Nephron progenitor cell (in vitro differentiated cells): Measurements from ENCODE around the gene TSPAN17.
A peak's percentile ranks its signal among the peaks of the same experiment; 100 is the strongest.

Experiments
- DNase-seq: peaks from one replicate; pipeline ENCODE4 v3.0.0; 2021
- H3K27ac Mint-ChIP-seq: 2 replicates; pipeline ENCODE4 v1.8.0; 2021; ENCODE audit warnings: mild to moderate bottlenecking, moderate library complexity, mixed read lengths
- H3K27me3 Mint-ChIP-seq: 2 replicates; pipeline ENCODE4 v1.8.0; 2021; ENCODE audit warnings: mild to moderate bottlenecking, low read depth, mixed read lengths; ENCODE audit not compliant: poor library complexity
- H3K36me3 Mint-ChIP-seq: 2 replicates; pipeline ENCODE4 v1.8.0; 2021; ENCODE audit warnings: low read depth, mixed read lengths
- H3K4me1 Mint-ChIP-seq: 2 replicates; pipeline ENCODE4 v1.8.0; 2021; ENCODE audit warnings: mixed read lengths
- H3K4me3 Mint-ChIP-seq: 2 replicates; pipeline ENCODE4 v1.8.0; 2021; ENCODE audit warnings: mild to moderate bottlenecking, moderate library complexity, mixed read lengths
- H3K9me3 Mint-ChIP-seq: 2 replicates; pipeline ENCODE4 v1.8.0; 2021; ENCODE audit warnings: mild to moderate bottlenecking, moderate library complexity, mixed read lengths
- TF ChIP-seq, protein P1 (sequence below): fragments of 200-600 bp; sonication (generic); IDR thresholded peaks from 2 replicates; pipeline ENCODE4 v1.5.0; 2021; ENCODE audit warnings: antibody characterized with exemption

TSPAN17 gene

DNA sequence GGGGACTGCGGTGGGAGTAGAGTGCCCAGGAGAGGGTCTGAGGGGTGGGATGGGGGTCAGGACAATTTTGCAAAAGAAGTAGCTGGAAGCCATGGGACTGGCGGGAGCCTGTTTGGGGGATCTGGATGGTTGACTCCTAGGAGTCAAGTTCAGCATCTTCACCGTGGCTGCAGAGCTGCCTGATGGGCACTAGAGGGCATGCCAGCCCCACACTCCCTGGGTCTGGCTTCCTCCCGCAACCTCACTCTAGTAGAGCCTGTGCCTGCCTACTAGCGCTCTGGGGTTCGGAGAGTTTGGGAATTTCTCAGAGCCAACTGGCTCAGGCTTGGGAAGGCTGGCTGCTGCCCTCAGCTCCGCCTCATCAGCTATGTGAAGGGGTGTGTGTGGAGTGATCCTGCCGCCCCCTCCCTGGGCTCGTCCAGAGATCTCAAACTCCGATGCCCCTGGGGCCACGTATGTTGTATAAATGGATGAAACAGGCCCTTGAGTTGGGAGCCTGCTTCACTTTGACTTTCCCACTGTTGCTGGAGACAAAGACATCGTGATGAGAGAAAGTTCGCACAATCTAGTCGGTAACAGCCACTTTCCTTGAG, 10.8 kb downstream of the TSPAN17 start:
- TF ChIP-seq, protein P1, sequence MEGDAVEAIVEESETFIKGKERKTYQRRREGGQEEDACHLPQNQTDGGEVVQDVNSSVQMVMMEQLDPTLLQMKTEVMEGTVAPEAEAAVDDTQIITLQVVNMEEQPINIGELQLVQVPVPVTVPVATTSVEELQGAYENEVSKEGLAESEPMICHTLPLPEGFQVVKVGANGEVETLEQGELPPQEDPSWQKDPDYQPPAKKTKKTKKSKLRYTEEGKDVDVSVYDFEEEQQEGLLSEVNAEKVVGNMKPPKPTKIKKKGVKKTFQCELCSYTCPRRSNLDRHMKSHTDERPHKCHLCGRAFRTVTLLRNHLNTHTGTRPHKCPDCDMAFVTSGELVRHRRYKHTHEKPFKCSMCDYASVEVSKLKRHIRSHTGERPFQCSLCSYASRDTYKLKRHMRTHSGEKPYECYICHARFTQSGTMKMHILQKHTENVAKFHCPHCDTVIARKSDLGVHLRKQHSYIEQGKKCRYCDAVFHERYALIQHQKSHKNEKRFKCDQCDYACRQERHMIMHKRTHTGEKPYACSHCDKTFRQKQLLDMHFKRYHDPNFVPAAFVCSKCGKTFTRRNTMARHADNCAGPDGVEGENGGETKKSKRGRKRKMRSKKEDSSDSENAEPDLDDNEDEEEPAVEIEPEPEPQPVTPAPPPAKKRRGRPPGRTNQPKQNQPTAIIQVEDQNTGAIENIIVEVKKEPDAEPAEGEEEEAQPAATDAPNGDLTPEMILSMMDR, result peak; percentile 92
- no peak overlapping the region for H3K4me3 Mint-ChIP-seq
- no peaks in the 10 kb centered on the region for H3K36me3 Mint-ChIP-seq
- H3K27ac Mint-ChIP-seq, result no peak overlapping the region
- H3K9me3 Mint-ChIP-seq, result no peaks in the 10 kb centered on the region
- peak; percentile 79 for DNase-seq
- H3K4me1 Mint-ChIP-seq, result peaks cover 9% of the 10 kb centered on the region
- peaks cover 31% of the 10 kb centered on the region for H3K27me3 Mint-ChIP-seq

- Mint-ChIP-seq H3K9me3 (no peaks in the 10 kb centered on the region), H3K36me3 (no peaks in the 10 kb centered on the region), H3K27ac (no peak overlapping the region), H3K4me3 (no peak overlapping the region), H3K27me3 (peaks cover 37% of the 10 kb centered on the region), H3K4me1 (peaks cover 3% of the 10 kb centered on the region)
- TF ChIP-seq, protein P1, result no peak
- no peak for DNase-seq
Measured at GRCh38 chr5:176658817-176659511, 11.7 kb downstream of the TSPAN17 start.

GRCh38 chr5:176659512-176659839, 12.2 kb downstream of the TSPAN17 start:
- TF ChIP-seq, protein P1, result no peak
- no peak overlapping the region for H3K27ac Mint-ChIP-seq
- no peak overlapping the region for H3K4me3 Mint-ChIP-seq
- no peaks in the 10 kb centered on the region for H3K9me3 Mint-ChIP-seq
- H3K4me1 Mint-ChIP-seq, result peaks cover 8% of the 10 kb centered on the region
- no peaks in the 10 kb centered on the region for H3K36me3 Mint-ChIP-seq
- H3K27me3 Mint-ChIP-seq, result peaks cover 43% of the 10 kb centered on the region
- no peak for DNase-seq

GRCh38 chr5:176659860-176660461, 12.7 kb downstream of the TSPAN17 start:
- Mint-ChIP-seq H3K4me3 (no peak overlapping the region), H3K4me1 (peaks cover 13% of the 10 kb centered on the region), H3K27ac (no peak overlapping the region), H3K27me3 (peaks cover 44% of the 10 kb centered on the region), H3K9me3 (no peaks in the 10 kb centered on the region), H3K36me3 (no peaks in the 10 kb centered on the region)
- TF ChIP-seq, protein P1, result no peak
- no peak for DNase-seq

- Mint-ChIP-seq H3K4me3 (no peak overlapping the region), H3K27me3 (peaks cover 50% of the 10 kb centered on the region), H3K36me3 (no peaks in the 10 kb centered on the region), H3K27ac (no peak overlapping the region), H3K9me3 (no peaks in the 10 kb centered on the region), H3K4me1 (peaks cover 14% of the 10 kb centered on the region)
- TF ChIP-seq, protein P1, result no peak
- no peak for DNase-seq
Measured at GRCh38 chr5:176660530-176660859, 13.2 kb downstream of the TSPAN17 start.
